Glomerular endothelial cell (primary cell): ENCODE measurements around the gene CKS2. TPM values are rescaled to one million over a fixed set of nuclear protein-coding genes. Genes with fewer than 3 reads are reported as not detected.
"Not testable (repeated sequence)": the region's sequence is repeated elsewhere in the genome, so short reads cannot be mapped to it uniquely, and the experiment has no call there.

Source experiments
- DNase-seq: peaks from one replicate; pipeline ENCODE4 v3.0.0-alpha.2; 2011; ENCODE audit warnings: low read depth, low spot score; ENCODE audit errors: extremely low read depth
- total RNA-seq: library from RNA; depleted of rRNA; stranded (reverse); fragments of >200 nt; gene quantifications from 2 replicates; pipeline ENCODE4 v1.2.3, GENCODE V29; 2015

Gene CKS2
- total RNA-seq, result 98.4 and 153 TPM in 2 replicates

GRCh38 chr9:89310475-89311345 lies at the start of gene CKS2:
CKS2 (plus strand) TSS chr9:89311195; CDS start chr9:89311293, 98 bp downstream.
- DNase-seq, result peak; percentile 99

DNA sequence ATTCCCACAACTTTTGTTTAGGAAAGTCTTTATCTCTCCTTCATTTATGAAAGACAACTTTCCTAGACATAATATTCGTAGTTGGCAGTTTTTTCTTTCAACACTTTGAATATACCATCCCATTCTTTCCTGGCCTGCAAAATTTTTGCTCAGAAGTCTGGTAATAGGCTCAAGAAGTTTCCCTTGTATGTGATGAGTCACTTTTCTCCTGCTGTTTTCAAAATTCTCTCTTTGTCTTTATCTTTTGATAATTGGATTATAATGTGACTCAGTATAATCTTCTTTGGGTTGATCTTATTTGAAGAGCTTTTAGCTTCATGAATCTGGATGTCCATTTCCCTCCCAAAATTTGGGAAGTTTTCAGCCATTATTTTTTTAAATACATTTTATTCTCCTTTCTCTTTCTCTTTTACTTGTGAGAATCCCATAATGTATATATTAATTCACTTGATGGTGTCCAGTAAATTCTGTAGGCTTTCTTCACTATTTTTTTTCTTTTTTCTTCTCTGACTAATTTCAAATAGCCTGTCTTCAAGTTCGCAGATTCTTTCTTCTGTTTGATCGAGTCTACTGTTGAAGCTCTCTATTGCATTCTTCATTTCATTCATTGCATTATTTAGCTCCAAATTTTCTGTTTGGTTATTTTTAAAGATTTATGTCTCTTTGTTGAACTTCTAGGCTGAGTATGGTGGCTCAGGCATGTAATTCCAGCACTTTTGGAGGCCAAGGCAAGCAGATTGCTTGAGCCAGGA lies 37.3 kb upstream of the CKS2 start:
- no peak for DNase-seq

GRCh38 chr9:89274838-89275237 lies 36.2 kb upstream of the CKS2 start:
- DNase-seq, result no peak

- DNase-seq, result not testable (repeated sequence)
Measured at GRCh38 chr9:89276040-89276439, 35.0 kb upstream of the CKS2 start.

GRCh38 chr9:89277043-89277442 lies 34.0 kb upstream of the CKS2 start:
- no peak for DNase-seq

GRCh38 chr9:89277454-89277853 lies 33.5 kb upstream of the CKS2 start:
- no peak for DNase-seq

DNA sequence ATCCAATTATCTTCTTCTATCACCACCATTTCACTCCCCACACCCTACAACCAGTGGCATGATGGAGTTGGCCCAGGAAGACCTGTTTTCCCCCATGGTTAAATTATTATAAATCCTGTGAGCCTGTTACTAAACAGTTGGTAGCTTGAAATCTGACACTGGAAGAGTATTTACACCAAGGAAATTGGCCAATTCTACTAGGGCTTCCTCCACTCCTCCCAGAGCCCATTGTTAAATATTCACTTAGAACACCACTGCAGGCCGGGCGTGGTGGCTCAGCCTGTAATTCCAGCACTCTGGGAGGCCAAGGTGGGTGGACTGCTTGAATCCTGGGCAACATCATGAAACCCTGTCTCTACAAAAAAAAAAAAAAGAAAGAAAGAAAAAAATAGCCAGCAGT lies 32.4 kb upstream of the CKS2 start:
- DNase-seq, result no peak

DNA sequence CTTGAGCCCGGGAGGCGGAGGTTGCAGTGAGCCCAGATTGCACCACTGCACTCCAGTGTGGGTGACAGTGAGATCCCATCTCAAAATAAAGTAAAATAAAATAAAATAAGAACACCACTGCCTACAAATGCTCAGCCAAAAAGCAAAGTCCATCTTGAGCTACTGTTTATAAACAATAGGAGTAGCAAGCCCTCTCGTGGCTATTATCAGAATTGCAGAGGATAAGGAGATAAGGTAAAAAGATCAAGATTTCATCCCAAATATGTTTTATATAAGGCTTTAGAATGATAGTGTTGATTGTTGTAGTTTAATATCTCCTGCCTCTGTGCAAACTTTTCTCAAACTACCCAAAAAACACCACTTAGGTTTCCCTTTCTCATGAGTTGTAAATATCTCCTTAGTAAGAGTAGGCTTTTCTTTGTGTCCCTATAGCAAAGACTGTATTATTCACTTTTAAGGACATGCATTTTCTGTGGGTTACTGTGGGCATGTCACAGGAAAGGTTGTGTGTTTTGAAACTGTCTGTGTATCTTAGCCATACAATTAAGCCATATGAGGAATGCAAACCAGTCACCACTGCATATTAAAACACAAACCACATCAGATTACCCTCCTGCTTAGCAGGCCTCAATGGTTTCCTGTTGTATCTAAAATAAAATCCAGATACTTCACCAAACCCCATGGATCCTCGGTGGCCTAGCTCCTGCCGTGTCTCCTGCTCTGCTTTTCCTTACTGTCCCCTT lies 31.8 kb upstream of the CKS2 start:
- peak; percentile 34 for DNase-seq

DNA sequence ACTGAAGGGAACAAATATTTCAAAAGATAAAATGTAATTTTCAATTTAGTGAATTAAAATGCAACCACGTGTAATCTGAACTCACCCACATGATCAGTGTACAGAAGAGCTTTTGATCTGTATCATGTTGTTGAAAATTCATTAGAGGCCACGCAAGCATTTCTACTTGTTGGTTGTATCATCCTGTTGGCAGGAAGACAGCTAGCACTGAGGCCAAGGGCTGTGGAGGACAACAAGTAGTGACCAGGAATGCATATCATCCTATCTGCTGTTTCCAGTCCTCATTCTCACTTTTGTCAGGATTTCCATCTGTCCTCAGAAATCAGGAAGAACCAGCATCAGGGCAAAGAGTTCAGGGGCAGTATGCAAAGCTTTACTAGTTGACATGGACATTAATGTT lies 29.9 kb upstream of the CKS2 start:
- DNase-seq, result no peak

DNA sequence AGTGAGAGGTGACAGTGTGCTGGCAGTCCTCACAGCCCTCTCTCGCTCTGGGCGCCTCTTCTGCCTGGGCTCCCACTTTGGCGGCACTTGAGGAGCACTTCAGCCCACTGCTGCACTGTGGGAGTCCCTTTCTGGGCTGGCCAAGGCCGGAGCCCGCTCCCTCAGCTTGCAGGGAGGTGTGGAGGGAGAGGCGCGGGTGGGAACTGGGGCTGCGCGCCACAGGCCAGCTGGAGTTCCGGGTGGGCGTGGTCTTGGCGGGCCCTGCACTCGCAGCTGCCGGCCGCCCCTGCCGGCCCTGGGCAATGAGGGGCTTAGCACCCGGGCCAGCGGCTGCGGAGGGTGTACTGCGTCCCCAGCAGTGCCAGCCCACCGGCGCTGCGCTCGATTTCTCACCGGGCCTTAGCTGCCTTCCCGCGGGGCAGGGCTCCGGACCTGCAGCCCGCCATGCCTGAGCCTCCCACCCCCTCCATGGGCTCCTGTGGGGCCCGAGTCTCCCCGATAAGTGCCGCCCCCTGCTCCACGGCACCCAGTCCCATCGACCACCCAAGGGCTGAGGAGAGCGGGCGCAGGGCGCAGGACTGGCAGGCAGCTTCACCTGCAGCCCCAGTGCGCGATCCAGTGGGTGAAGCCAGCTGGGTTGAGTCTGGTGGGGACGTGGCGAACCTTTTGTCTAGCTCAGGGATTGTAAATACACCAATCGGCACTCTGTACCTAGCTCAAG lies 28.6 kb upstream of the CKS2 start:
- not testable (repeated sequence) for DNase-seq

DNA sequence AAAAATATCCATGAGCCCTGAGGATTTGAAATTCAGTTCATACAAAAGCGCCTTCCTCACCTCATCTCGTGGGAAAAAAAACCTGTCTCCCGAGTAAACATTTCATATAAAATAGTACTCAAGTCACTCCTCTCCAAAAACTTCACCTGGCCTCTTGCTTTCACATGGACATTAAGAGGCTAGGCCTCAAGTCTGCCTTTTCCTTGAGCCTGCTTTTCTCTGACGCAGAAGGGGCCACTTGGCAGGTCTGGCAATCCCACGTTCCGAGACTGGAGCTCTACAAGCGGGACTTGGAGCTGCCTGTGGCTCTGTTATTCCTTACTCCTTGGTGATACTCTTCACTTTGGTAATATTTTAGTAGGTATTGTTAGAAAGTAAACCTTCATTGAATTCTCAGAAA lies 26.9 kb upstream of the CKS2 start:
- DNase-seq, result no peak

GRCh38 chr9:89291741-89292140 lies 19.3 kb upstream of the CKS2 start:
- DNase-seq, result no peak

DNA sequence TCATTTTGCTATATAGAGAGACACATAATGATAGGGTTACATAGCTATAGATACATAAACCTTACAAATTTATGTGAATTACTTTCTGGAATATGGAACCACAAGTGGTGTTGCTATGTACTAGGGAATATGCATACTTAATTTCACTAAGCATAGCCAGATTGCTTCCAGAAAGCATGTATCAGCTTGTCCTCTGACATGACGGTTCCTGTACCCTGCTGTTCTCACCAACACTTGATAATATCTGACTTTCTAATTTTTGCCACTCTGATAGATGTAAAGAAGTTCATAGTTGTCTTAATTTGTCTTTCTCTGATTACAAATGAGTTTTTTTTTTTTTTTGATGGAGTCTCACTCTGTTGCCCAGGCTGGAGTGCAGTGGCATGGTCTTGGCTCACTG lies 18.0 kb upstream of the CKS2 start:
- no peak for DNase-seq

- DNase-seq, result no peak
Measured at GRCh38 chr9:89295400-89295799, 15.6 kb upstream of the CKS2 start.

DNA sequence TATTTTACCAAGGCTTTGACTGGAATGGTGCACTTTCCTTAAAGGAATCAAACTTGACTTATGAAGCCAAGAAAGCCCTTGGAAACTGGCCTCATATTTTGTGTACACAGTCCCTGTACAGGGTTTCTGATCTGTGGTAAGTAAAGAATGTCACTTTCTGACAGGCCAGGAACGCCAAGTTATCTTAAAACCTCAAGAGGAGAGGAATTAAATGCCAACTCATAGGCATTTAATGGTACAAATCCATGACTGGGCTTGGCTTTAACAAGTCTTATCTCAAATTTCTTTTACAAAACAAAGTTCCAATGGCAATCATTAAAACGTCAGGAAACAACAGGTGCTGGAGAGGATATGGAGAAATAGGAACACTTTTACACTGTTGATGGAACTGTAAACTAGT lies 9.0 kb upstream of the CKS2 start:
- DNase-seq, result not testable (repeated sequence)

DNA sequence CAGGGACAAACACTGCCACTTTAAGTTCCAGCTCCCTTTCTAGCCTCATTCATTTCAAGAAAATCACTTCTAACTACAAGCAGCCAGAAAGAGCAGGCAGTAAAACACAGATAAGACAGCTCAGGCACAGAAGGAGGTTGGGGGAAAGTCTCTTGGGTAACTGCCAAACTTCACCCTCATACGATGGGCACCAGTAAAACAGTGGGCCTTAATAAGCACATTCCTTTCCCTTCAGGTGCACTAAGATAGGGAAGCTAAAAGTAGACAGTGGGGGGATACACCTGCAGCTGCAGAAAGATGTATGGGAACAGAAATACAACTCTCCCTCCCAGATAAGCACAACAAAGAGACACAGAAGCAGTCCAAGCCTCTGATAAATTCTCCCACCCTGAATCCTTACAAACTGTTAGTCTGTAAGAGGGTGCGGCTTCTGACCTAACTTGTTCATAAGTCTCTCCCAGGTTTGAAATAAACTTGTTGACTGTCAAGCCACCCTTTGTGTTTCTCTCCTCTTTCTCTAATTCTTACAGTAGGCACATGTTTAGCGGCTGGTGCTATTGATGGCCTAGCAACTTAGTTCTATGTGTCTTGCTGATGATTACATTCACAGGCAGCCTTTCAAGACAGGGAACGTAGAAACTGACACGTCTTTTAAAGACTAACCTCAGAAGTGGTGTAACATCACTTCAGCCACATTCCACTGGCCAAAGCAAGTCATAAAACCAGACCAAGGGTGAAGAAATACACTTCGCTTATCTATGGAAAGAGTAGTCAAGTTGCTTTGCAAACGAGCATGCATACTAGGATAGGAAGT lies 6.8 kb upstream of the CKS2 start:
- DNase-seq, result no peak

DNA sequence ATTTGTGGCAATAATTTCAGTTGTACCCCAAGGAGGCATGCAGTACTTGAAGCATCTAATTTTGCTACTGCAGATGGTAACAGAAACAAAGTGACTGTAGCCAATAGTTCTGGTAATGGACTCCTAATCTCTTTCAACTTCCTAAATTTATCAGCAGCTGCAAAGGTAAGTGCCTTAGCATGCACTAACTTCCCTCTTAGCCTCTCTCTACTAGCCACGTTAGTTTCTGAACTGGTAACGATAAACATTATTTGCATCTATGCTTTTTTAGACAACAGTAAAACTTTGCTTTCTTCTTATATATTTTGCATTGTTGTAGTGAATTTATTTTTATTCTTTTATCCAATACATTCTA lies 6.2 kb upstream of the CKS2 start:
- no peak for DNase-seq

- DNase-seq, result no peak
Measured at GRCh38 chr9:89305868-89306267, 5.1 kb upstream of the CKS2 start.

DNA sequence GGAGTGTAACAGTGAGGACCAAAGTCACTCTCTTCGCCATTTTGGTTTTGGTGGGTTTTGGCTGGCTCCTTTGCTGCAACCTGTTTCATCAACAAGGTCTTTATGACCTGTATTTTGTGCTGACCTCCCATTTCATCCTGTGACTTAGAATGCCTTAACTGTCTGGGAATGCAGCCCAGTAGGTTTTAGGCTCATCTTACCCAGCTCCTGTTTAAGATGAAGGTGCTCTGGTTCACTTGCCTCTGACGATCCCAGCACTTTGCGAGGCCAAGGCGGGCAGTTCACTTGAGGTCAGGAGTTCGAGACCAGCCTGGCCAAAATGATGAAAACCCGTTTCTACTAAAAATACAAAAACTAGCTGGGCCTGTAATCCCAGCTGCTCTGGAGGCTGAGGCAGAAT lies 1.8 kb upstream of the CKS2 start:
- DNase-seq, result no peak
